GM12892 (cell line): ENCODE data around the gene MRGPRD.

Experiments
- POLR2A ChIP-seq: IDR thresholded peaks from 2 replicates; pipeline ENCODE4 v1.6.1; 2011; ENCODE audit warnings: low read depth, low read length, control low read depth
- POLR2AphosphoS5 ChIP-seq: IDR thresholded peaks from 2 replicates; pipeline ENCODE4 v1.6.1; 2011; ENCODE audit warnings: low read depth, low read length, control low read depth

DNA sequence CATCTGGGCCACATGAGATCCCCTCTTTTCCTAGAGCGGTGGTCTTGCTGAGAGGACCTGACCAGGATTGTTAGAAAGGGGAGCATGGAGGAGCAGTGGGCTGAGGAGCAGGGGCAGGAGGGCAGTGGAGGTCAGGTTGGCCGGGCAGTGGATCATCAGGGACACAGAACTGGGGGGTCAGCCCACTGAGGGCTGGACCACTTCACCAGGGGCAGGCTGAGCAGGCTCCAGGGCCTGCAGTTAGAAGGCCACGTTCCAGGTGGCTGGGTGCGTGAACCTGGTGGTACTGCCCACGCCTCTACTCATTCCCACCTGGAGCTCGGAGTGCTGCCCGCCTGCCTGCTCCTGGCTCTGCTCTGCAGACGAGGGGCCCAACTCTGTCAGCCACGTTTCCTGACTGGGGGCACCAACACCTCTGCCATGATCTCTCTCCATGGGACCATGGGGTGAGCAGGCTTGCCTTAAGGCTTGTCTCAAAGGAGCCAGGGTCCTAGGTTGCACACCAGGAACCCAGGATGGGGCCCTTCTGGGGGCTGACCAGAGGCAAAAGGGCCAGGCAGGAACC lies 22.6 kb upstream of the MRGPRD start:
- TF ChIP-seq POLR2A (no peak), POLR2AphosphoS5 (no peak)
